ENCODE results near the gene TIGD4. TPM values are rescaled to one million over a fixed set of nuclear protein-coding genes. Genes with fewer than 3 reads are reported as not detected.

The TIGD4 gene
- total and polyA plus RNA-seq, 2 of the 8 experiments (the other 6 are each of a cell fraction or from before 2014, with no cell fraction given), result 0.42 to 2.3 TPM

Other genes starting within 250 kb of the TIGD4 start
- 26.7 and 28.9 TPM in 2 replicates for gene FBXW7, start 243.6 kb downstream of the TIGD4 start, total RNA-seq (2021; fragmentation: NEBNext Ultra II Directional; extraction: Animal tissue kit (Norgen Biotek cat#: 25700))
- 4.5 and 6.0 TPM in 2 replicates for gene FBXW7, start 243.6 kb downstream of the TIGD4 start, polyA plus RNA-seq (2011; rRNA removed)
- gene TMEM154, start 99.7 kb downstream of the TIGD4 start, total RNA-seq (2021; fragmentation: NEBNext Ultra II Directional; extraction: Animal tissue kit (Norgen Biotek cat#: 25700)), result 1.2 and 1.5 TPM in 2 replicates
- gene TMEM154, start 99.7 kb downstream of the TIGD4 start, polyA plus RNA-seq (2011; rRNA removed), result 0.22 and 0.33 TPM in 2 replicates
- gene ARFIP1, start 224 bp upstream of the TIGD4 start, total RNA-seq (2021; fragmentation: NEBNext Ultra II Directional; extraction: Animal tissue kit (Norgen Biotek cat#: 25700)), result 36.3 and 38.0 TPM in 2 replicates
- gene ARFIP1, start 224 bp upstream of the TIGD4 start, polyA plus RNA-seq (2011; rRNA removed), result 9.1 and 13.5 TPM in 2 replicates
- gene FHDC1, start 156.6 kb upstream of the TIGD4 start, total RNA-seq (2021; fragmentation: NEBNext Ultra II Directional; extraction: Animal tissue kit (Norgen Biotek cat#: 25700)), result 27.7 and 28.6 TPM in 2 replicates
- 6.4 and 7.1 TPM in 2 replicates for gene FHDC1, start 156.6 kb upstream of the TIGD4 start, polyA plus RNA-seq (2011; rRNA removed)